DND-41 (cell line): ENCODE results near the gene PPARD.

Experiments used
- ATAC-seq: fragments of 200-7000 bp; cut with Tn5 transposase; 3 replicates; pipeline ENCODE4 v1.9.1; 2021; ENCODE audit warnings: low read depth; ENCODE audit not compliant: insufficient read depth
- DNase-seq: peaks from one replicate; pipeline ENCODE4 v3.0.0-alpha.2; 2020
- H2AFZ ChIP-seq: 2 replicates; pipeline ENCODE4 v1.6.0; 2012; ENCODE audit warnings: low read depth, low read length
- H3K27ac ChIP-seq: 2 replicates; pipeline ENCODE4 v1.5.1; 2012; ENCODE audit warnings: low read length, inconsistent platforms
- H3K27me3 ChIP-seq: fragments of 200-600 bp; sonication (generic); 2 replicates; pipeline ENCODE4 v1.6.0; 2012; ENCODE audit warnings: low read length, mild to moderate bottlenecking, inconsistent platforms; ENCODE audit not compliant: insufficient read depth, poor library complexity
- H3K36me3 ChIP-seq: 2 replicates; pipeline ENCODE4 v1.5.1; 2012; ENCODE audit warnings: low read length, inconsistent platforms; ENCODE audit not compliant: insufficient read depth
- H3K4me1 ChIP-seq: 2 replicates; pipeline ENCODE4 v1.5.1; 2012; ENCODE audit warnings: mild to moderate bottlenecking, low read length; ENCODE audit not compliant: insufficient read depth
- H3K4me2 ChIP-seq: 2 replicates; pipeline ENCODE4 v1.6.0; 2012; ENCODE audit warnings: mild to moderate bottlenecking, moderate library complexity, low read length, inconsistent platforms; ENCODE audit not compliant: insufficient read depth
- H3K4me3 ChIP-seq, 2 experiments: fragments of 200-600 bp in 1 of 2; shearing (Covaris generic) in 1 of 2; 2 replicates each; pipeline ENCODE4 v1.5.1; 2012 to 2016; ENCODE audit warnings: inconsistent platforms in 2 of 2, low read length in 2 of 2, mild to moderate bottlenecking in 2 of 2, low read depth in 1 of 2, moderate library complexity in 1 of 2
- H3K79me2 ChIP-seq: 2 replicates; pipeline ENCODE4 v1.6.0; 2012; ENCODE audit warnings: low read length, inconsistent platforms; ENCODE audit not compliant: insufficient read depth
- H3K9ac ChIP-seq: 2 replicates; pipeline ENCODE4 v1.6.0; 2012; ENCODE audit warnings: low read depth, mild to moderate bottlenecking, inconsistent platforms, low read length, moderate library complexity
- H3K9me3 ChIP-seq: 2 replicates; pipeline ENCODE4 v1.5.1; 2012; ENCODE audit warnings: low read length, moderate library complexity, mild to moderate bottlenecking, inconsistent platforms; ENCODE audit not compliant: insufficient read depth, severe bottlenecking
- H4K20me1 ChIP-seq: 2 replicates; pipeline ENCODE4 v1.6.0; 2012; ENCODE audit warnings: low read length; ENCODE audit not compliant: insufficient read depth
- EZH2 ChIP-seq: IDR thresholded peaks from 3 replicates; pipeline ENCODE4 v1.6.1; 2012; ENCODE audit warnings: borderline replicate concordance, low read depth, mild to moderate bottlenecking, moderate library complexity, low read length, inconsistent platforms; ENCODE audit not compliant: severe bottlenecking
- TF ChIP-seq, protein P1 (sequence below): IDR thresholded peaks from 2 replicates; pipeline ENCODE4 v1.5.1; 2012; ENCODE audit warnings: borderline replicate concordance, low read length, moderate library complexity, mild to moderate bottlenecking; ENCODE audit not compliant: poor library complexity, severe bottlenecking; ENCODE audit errors: extremely low read depth

PPARD gene

DNA sequence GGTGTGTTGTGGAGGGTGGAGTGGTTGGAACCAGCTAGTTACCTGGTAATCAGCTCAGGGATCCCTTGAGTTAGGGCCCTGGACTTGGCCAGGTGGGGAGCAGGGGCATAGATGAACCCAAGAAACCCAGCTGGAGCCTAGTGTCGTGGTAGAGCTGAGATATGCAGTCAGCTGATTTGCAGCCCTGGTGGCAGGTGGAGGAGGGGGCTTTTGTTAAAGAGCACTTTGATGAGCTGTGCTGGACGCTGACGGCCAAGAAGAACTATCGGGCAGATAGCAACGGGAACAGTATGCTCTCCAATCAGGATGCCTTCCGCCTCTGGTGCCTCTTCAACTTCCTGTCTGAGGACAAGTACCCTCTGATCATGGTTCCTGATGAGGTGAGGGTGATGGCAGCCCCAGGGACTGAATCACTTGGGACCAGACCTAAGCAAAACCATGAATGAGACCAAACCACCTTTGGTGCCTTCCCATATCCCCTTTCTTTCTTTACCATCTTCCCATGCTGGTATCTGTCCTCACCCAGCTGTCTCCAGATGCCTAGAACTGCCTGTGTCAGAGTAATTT, 32.0 kb upstream of the PPARD start:
- Histone ChIP-seq H3K27ac (peak overlapping the region; percentile 66), H3K9me3 (no peaks in the 10 kb centered on the region), H2AFZ (no peak overlapping the region), H3K27me3 (no peaks in the 10 kb centered on the region), H3K4me2 (0 out of 2 replicates have a peak overlapping the region, but pooled peaks have one; percentile 1), H3K4me3 (no peak overlapping the region), H4K20me1 (no peaks in the 10 kb centered on the region), H3K9ac (no peak overlapping the region), H3K79me2 (peaks cover 25% of the 10 kb centered on the region), H3K36me3 (peaks cover 43% of the 10 kb centered on the region), H3K4me1 (peaks cover 34% of the 10 kb centered on the region)
- TF ChIP-seq, protein P1, sequence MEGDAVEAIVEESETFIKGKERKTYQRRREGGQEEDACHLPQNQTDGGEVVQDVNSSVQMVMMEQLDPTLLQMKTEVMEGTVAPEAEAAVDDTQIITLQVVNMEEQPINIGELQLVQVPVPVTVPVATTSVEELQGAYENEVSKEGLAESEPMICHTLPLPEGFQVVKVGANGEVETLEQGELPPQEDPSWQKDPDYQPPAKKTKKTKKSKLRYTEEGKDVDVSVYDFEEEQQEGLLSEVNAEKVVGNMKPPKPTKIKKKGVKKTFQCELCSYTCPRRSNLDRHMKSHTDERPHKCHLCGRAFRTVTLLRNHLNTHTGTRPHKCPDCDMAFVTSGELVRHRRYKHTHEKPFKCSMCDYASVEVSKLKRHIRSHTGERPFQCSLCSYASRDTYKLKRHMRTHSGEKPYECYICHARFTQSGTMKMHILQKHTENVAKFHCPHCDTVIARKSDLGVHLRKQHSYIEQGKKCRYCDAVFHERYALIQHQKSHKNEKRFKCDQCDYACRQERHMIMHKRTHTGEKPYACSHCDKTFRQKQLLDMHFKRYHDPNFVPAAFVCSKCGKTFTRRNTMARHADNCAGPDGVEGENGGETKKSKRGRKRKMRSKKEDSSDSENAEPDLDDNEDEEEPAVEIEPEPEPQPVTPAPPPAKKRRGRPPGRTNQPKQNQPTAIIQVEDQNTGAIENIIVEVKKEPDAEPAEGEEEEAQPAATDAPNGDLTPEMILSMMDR, result no peak
- no peak for TF ChIP-seq EZH2
- DNase-seq, result no peak
- peak; percentile 34; the same call in 1 of the 3 replicates for ATAC-seq

DNA sequence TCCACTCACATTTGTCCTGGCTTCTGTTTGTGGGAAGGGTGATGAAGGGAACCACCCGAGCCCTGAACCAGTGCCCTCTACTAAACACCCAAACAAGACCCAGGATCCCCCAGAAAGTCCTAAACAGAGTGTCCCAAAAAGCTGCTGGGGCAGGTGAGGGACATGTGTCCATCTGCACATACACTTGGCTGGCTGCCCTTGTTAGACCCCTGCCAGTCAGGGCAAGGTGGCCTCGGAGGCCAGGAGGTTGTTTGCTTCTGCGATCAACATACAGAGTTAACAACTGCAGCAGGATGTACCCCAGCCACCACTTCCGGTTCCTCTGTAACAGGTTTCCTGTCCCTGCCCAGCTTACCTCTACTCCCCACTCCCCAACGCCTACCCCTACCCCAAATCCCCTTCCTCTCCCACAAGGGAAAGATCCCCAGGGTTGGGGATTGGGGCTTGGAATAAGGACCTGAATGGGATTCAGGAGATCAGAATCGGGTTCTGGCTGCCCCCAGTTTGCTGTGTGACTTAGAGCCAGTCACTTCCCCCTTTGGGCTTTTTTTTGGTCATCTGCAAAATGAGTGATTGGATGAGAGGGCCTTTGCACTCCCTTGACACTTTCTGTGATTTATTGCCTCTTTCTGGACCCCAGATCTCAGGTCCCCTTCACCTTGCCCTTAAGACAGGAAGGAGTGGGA, 30.8 kb upstream of the PPARD start:
- ATAC-seq (peak; percentile 93), DNase-seq (peak; percentile 77)
- Histone ChIP-seq H3K36me3 (peaks cover 48% of the 10 kb centered on the region), H3K4me2 (peak overlapping the region; percentile 7), H3K27me3 (no peaks in the 10 kb centered on the region), H3K9ac (peak overlapping the region; percentile 19; the same call in 1 of the 2 replicates), H4K20me1 (no peaks in the 10 kb centered on the region), H3K9me3 (no peaks in the 10 kb centered on the region), H2AFZ (no peak overlapping the region), H3K4me1 (peaks cover 34% of the 10 kb centered on the region), H3K79me2 (peaks cover 19% of the 10 kb centered on the region), H3K27ac (peak overlapping the region; percentile 66), H3K4me3 (no peak overlapping the region)
- TF ChIP-seq, protein P1, result no peak
- TF ChIP-seq EZH2, result no peak

DNA sequence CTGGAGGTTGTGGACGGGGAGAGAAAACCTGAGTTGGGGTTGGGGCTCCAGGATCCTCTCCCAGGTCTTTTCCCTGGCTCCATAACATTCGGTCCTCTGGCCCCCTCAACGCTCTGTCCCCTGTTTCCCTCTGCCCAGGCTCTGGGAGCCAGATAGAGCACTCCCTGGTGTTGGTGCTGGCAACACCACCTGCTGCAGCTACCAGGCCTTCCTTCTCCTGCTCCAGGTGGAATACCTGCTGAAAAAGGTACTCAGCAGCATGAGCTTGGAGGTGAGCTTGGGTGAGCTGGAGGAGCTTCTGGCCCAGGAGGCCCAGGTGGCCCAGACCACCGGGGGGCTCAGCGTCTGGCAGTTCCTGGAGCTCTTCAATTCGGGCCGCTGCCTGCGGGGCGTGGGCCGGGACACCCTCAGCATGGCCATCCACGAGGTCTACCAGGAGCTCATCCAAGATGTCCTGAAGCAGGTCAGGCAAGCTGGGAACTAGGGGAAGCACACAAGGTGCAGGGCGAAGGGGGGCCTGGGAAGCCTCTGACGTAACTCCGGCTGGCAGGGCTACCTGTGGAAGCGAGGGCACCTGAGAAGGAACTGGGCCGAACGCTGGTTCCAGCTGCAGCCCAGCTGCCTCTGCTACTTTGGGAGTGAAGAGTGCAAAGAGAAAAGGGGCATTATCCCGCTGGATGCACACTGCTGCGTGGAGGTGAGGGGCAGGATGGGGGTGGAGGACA, 30.1 kb upstream of the PPARD start:
- no peak for DNase-seq
- Histone ChIP-seq H3K9ac (no peak overlapping the region), H4K20me1 (no peaks in the 10 kb centered on the region), H3K9me3 (no peaks in the 10 kb centered on the region), H3K4me1 (peaks cover 34% of the 10 kb centered on the region), H3K36me3 (peaks cover 55% of the 10 kb centered on the region), H3K4me3 (no peak overlapping the region), H3K27me3 (no peaks in the 10 kb centered on the region), H3K27ac (peak overlapping the region; percentile 66), H3K4me2 (no peak overlapping the region), H3K79me2 (peaks cover 15% of the 10 kb centered on the region), H2AFZ (no peak overlapping the region)
- no peak for TF ChIP-seq EZH2
- TF ChIP-seq, protein P1, result no peak
- no peak for ATAC-seq
